HepG2 (cell line): ENCODE results near the gene MAGI1. TPM values are rescaled to one million over a fixed set of nuclear protein-coding genes. Genes with fewer than 3 reads are reported as not detected.

Experiments
- ARID3A ChIP-seq: IDR thresholded peaks from 2 replicates; pipeline ENCODE4 v1.6.1; 2012; ENCODE audit warnings: low read depth, low read length, improper control_type of control experiment
- CENPT ChIP-seq: sonication (generic); formaldehyde crosslinking; IDR thresholded peaks from 2 replicates; pipeline ENCODE4 v1.8.0; 2022; ENCODE audit warnings: low read depth, mild to moderate bottlenecking, moderate library complexity, missing genetic modification reagents
- CREB3 ChIP-seq: sonication (generic); formaldehyde crosslinking; IDR thresholded peaks from 2 replicates; pipeline ENCODE4 v1.5.0; 2020; ENCODE audit warnings: missing genetic modification reagents
- EEA1 ChIP-seq: sonication (generic); formaldehyde crosslinking; IDR thresholded peaks from 2 replicates; pipeline ENCODE4 v1.5.1; 2020; ENCODE audit warnings: mild to moderate bottlenecking, missing genetic modification reagents, borderline replicate concordance
- HIVEP1 ChIP-seq: sonication (generic); formaldehyde crosslinking; IDR thresholded peaks from 2 replicates; pipeline ENCODE4 v1.4.0; 2020; ENCODE audit warnings: mild to moderate bottlenecking, missing genetic modification reagents
- HNF4A ChIP-seq: sonication (generic); formaldehyde crosslinking; IDR thresholded peaks from 2 replicates; pipeline ENCODE4 v1.4.0; 2020; ENCODE audit warnings: missing genetic modification reagents
- NAIF1 ChIP-seq: sonication (generic); formaldehyde crosslinking; IDR thresholded peaks from 2 replicates; pipeline ENCODE4 v1.5.0; 2020; ENCODE audit warnings: mild to moderate bottlenecking, missing genetic modification reagents, borderline replicate concordance
- PBX2 ChIP-seq: IDR thresholded peaks from 2 replicates; pipeline ENCODE4 v1.6.1; 2016; ENCODE audit warnings: control low read depth
- REPIN1 ChIP-seq: sonication (generic); formaldehyde crosslinking; IDR thresholded peaks from 2 replicates; pipeline ENCODE4 v1.8.0; 2022; ENCODE audit warnings: missing genetic modification reagents, low read depth, mild to moderate bottlenecking, borderline replicate concordance
- SAFB2 ChIP-seq: sonication (generic); formaldehyde crosslinking; IDR thresholded peaks from 2 replicates; pipeline ENCODE4 v1.5.1; 2020; ENCODE audit warnings: missing genetic modification reagents, low read depth, mild to moderate bottlenecking, borderline replicate concordance
- SRSF9 ChIP-seq: fragments of 200-400 bp; formaldehyde crosslinking; IDR thresholded peaks from 2 replicates; pipeline ENCODE4 v1.6.1; 2018; ENCODE audit warnings: borderline replicate concordance, mild to moderate bottlenecking, low read depth, low read length; ENCODE audit not compliant: insufficient read depth, poor library complexity, severe bottlenecking
- ZNF318 ChIP-seq: sonication (generic); formaldehyde crosslinking; IDR thresholded peaks from 2 replicates; pipeline ENCODE4 v1.4.0; 2020; ENCODE audit warnings: mild to moderate bottlenecking, missing genetic modification reagents
- ZNF589 ChIP-seq: sonication (generic); formaldehyde crosslinking; conservative IDR thresholded peaks from 2 replicates; pipeline ENCODE4 v1.8.0; 2022; ENCODE audit warnings: mild to moderate bottlenecking, moderate library complexity, missing genetic modification reagents
- ZNF619 ChIP-seq: sonication (generic); formaldehyde crosslinking; IDR thresholded peaks from 2 replicates; pipeline ENCODE4 v1.4.0; 2020; ENCODE audit warnings: mild to moderate bottlenecking, missing genetic modification reagents
- ZNF710 ChIP-seq: sonication (generic); formaldehyde crosslinking; IDR thresholded peaks from 2 replicates; pipeline ENCODE4 v1.5.0; 2020; ENCODE audit warnings: mild to moderate bottlenecking, missing genetic modification reagents, borderline replicate concordance
- ZNF878 ChIP-seq: sonication (generic); formaldehyde crosslinking; IDR thresholded peaks from 2 replicates; pipeline ENCODE4 v1.8.1; 2023; ENCODE audit warnings: mild to moderate bottlenecking, missing genetic modification reagents, moderate library complexity
- polyA plus RNA-seq, 8 experiments: library from polyadenylated mRNA; depleted of rRNA in 3 of 8; stranded (reverse) in 7 of 8; unstranded in 1 of 8; fragments of >200 nt; fragmentation: Illumina TruSeq in 4 of 8; extraction: Trizol in 4 of 8; gene quantifications; 2 replicates each; pipeline versions ENCODE4 v1.2.1 to v1.2.3, GENCODE V29; 2011 to 2016; ENCODE audit warnings: low read depth in 4 of 8, missing spikeins in 1 of 8, mixed read lengths in 1 of 8; ENCODE audit not compliant: insufficient read depth in 1 of 8
- total RNA-seq, 5 experiments: library from RNA; depleted of rRNA; stranded (reverse); fragments of >200 nt; fragmentation: Illumina TruSeq; extraction: Trizol; gene quantifications; 2 replicates each; pipeline ENCODE4 v1.2.3, GENCODE V29; 2016; ENCODE audit warnings: low read depth in 1 of 5

The MAGI1 gene
- total and polyA plus RNA-seq, 2 of the 13 experiments (the other 11 are each of a cell fraction or from before 2014, with no cell fraction given), result 22.2 to 26.0 TPM

GRCh38 chr3:65856907-65857306, 181.8 kb downstream of the MAGI1 start (continued):
- TF ChIP-seq ZNF318 (CRISPR knock-in tag) (no peak), SRSF9 (no peak), CREB3 (CRISPR knock-in tag) (no peak), ZNF710 (no peak), PBX2 (CRISPR knock-in tag) (no peak), HIVEP1 (CRISPR knock-in tag) (no peak), ZNF619 (CRISPR knock-in tag) (no peak), SAFB2 (no peak), ARID3A (no peak), CENPT (CRISPR knock-in tag) (no peak), HNF4A (CRISPR knock-in tag) (peak; percentile 84), ZNF878 (CRISPR knock-in tag) (no peak), REPIN1 (CRISPR knock-in tag) (no peak), EEA1 (no peak), NAIF1 (CRISPR knock-in tag) (no peak), ZNF589 (CRISPR knock-in tag) (no peak)
